Mucosa of stomach (tissue), 1 donor: Measurements from ENCODE around the gene CNTNAP2.
"Not testable (repeated sequence)": the region's sequence is repeated elsewhere in the genome, so short reads cannot be mapped to it uniquely, and the experiment has no call there.

Experiments used
- H3K27me3 ChIP-seq: one replicate; pipeline ENCODE4 v1.7.0; 2013; ENCODE audit warnings: mild to moderate bottlenecking, low read length; ENCODE audit not compliant: control insufficient read depth, insufficient read depth
- H3K36me3 ChIP-seq: one replicate; pipeline ENCODE4 v1.7.0; 2013; ENCODE audit warnings: low read length; ENCODE audit not compliant: control insufficient read depth, insufficient read depth
- H3K4me1 ChIP-seq: one replicate; pipeline ENCODE4 v1.7.0; 2013; ENCODE audit warnings: mild to moderate bottlenecking, low read length; ENCODE audit not compliant: control insufficient read depth, insufficient read depth
- H3K4me3 ChIP-seq: one replicate; pipeline ENCODE4 v1.7.0; 2013; ENCODE audit warnings: low read length
- H3K9ac ChIP-seq: one replicate; pipeline ENCODE4 v1.7.0; 2013; ENCODE audit warnings: mild to moderate bottlenecking, low read length, moderate library complexity
- H3K9me3 ChIP-seq: one replicate; pipeline ENCODE4 v1.7.0; 2013; ENCODE audit warnings: mild to moderate bottlenecking, low read length, moderate library complexity; ENCODE audit not compliant: control insufficient read depth
- donor health status: Pancreatic carcinoma.

Gene CNTNAP2

GRCh38 chr7:147765301-147765700, 1648.7 kb downstream of the CNTNAP2 start:
- H3K9me3 ChIP-seq = no peaks in the 10 kb centered on the region
- no peaks in the 10 kb centered on the region for H3K27me3 ChIP-seq
- no peaks in the 10 kb centered on the region for H3K4me1 ChIP-seq
- no peak overlapping the region for H3K4me3 ChIP-seq
- no peak overlapping the region for H3K9ac ChIP-seq
- no peaks in the 10 kb centered on the region for H3K36me3 ChIP-seq

GRCh38 chr7:147771344-147771743, 1654.7 kb downstream of the CNTNAP2 start:
- Histone ChIP-seq H3K4me3 (no peak overlapping the region), H3K27me3 (no peaks in the 10 kb centered on the region), H3K36me3 (no peaks in the 10 kb centered on the region), H3K9me3 (no peaks in the 10 kb centered on the region), H3K9ac (no peak overlapping the region), H3K4me1 (no peaks in the 10 kb centered on the region)

GRCh38 chr7:147774461-147774860, 1657.9 kb downstream of the CNTNAP2 start:
- Histone ChIP-seq H3K36me3 (no peaks in the 10 kb centered on the region), H3K9me3 (no peaks in the 10 kb centered on the region), H3K4me1 (no peaks in the 10 kb centered on the region), H3K27me3 (no peaks in the 10 kb centered on the region), H3K4me3 (no peak overlapping the region), H3K9ac (no peak overlapping the region)

GRCh38 chr7:147775516-147776284, 1659.1 kb downstream of the CNTNAP2 start:
- Histone ChIP-seq H3K9me3 (no peaks in the 10 kb centered on the region), H3K9ac (no peak overlapping the region), H3K36me3 (no peaks in the 10 kb centered on the region), H3K4me3 (no peak overlapping the region), H3K4me1 (no peaks in the 10 kb centered on the region), H3K27me3 (no peaks in the 10 kb centered on the region)

- Histone ChIP-seq H3K36me3 (no peaks in the 10 kb centered on the region), H3K27me3 (no peaks in the 10 kb centered on the region), H3K4me1 (no peaks in the 10 kb centered on the region), H3K4me3 (no peak overlapping the region), H3K9me3 (no peaks in the 10 kb centered on the region), H3K9ac (no peak overlapping the region)
Measured at GRCh38 chr7:147777309-147777708, 1660.7 kb downstream of the CNTNAP2 start.

- H3K9ac ChIP-seq = no peak overlapping the region
- H3K27me3 ChIP-seq = no peaks in the 10 kb centered on the region
- H3K36me3 ChIP-seq = no peaks in the 10 kb centered on the region
- H3K4me3 ChIP-seq = no peak overlapping the region
- H3K9me3 ChIP-seq = no peaks in the 10 kb centered on the region
- no peaks in the 10 kb centered on the region for H3K4me1 ChIP-seq
Measured at GRCh38 chr7:147779949-147780348, 1663.3 kb downstream of the CNTNAP2 start.

- no peaks in the 10 kb centered on the region for H3K36me3 ChIP-seq
- H3K4me3 ChIP-seq = no peak overlapping the region
- no peak overlapping the region for H3K9ac ChIP-seq
- H3K4me1 ChIP-seq = no peaks in the 10 kb centered on the region
- H3K9me3 ChIP-seq = no peaks in the 10 kb centered on the region
- H3K27me3 ChIP-seq = no peaks in the 10 kb centered on the region
Measured at GRCh38 chr7:147796581-147796980, 1680.0 kb downstream of the CNTNAP2 start.

GRCh38 chr7:147798001-147798400, 1681.4 kb downstream of the CNTNAP2 start:
- Histone ChIP-seq H3K27me3 (no peaks in the 10 kb centered on the region), H3K4me3 (no peak overlapping the region), H3K9me3 (no peaks in the 10 kb centered on the region), H3K4me1 (no peaks in the 10 kb centered on the region), H3K36me3 (no peaks in the 10 kb centered on the region), H3K9ac (no peak overlapping the region)

GRCh38 chr7:147801762-147802161, 1685.2 kb downstream of the CNTNAP2 start:
- not testable (repeated sequence) for H3K4me1 ChIP-seq, H3K4me3 ChIP-seq, H3K27me3 ChIP-seq, H3K9ac ChIP-seq, H3K36me3 ChIP-seq, H3K9me3 ChIP-seq

GRCh38 chr7:147803151-147803550, 1686.5 kb downstream of the CNTNAP2 start:
- H3K4me3 ChIP-seq = no peak overlapping the region
- no peaks in the 10 kb centered on the region for H3K27me3 ChIP-seq
- no peaks in the 10 kb centered on the region for H3K4me1 ChIP-seq
- H3K9ac ChIP-seq = no peak overlapping the region
- no peaks in the 10 kb centered on the region for H3K9me3 ChIP-seq
- no peaks in the 10 kb centered on the region for H3K36me3 ChIP-seq

- no peaks in the 10 kb centered on the region for H3K9me3 ChIP-seq
- H3K4me1 ChIP-seq = no peaks in the 10 kb centered on the region
- no peaks in the 10 kb centered on the region for H3K36me3 ChIP-seq
- H3K4me3 ChIP-seq = no peak overlapping the region
- H3K27me3 ChIP-seq = no peaks in the 10 kb centered on the region
- H3K9ac ChIP-seq = no peak overlapping the region
Measured at GRCh38 chr7:147803606-147804005, 1687.0 kb downstream of the CNTNAP2 start.

GRCh38 chr7:147804032-147804431, 1687.4 kb downstream of the CNTNAP2 start:
- no peaks in the 10 kb centered on the region for H3K9me3 ChIP-seq
- H3K4me3 ChIP-seq = no peak overlapping the region
- no peaks in the 10 kb centered on the region for H3K27me3 ChIP-seq
- H3K9ac ChIP-seq = no peak overlapping the region
- H3K4me1 ChIP-seq = no peaks in the 10 kb centered on the region
- H3K36me3 ChIP-seq = no peaks in the 10 kb centered on the region
